LNCaP clone FGC (cell line): ENCODE measurements around the gene OMA1.
"Not testable (repeated sequence)": the region's sequence is repeated elsewhere in the genome, so short reads cannot be mapped to it uniquely, and the experiment has no call there.

Experiments
- DNase-seq: peaks from one replicate; pipeline ENCODE4 v3.0.0-alpha.2; 2011; ENCODE audit warnings: low read depth
- H3K4me3 ChIP-seq: 2 replicates; pipeline ENCODE4 v1.5.1; 2011; ENCODE audit warnings: mild to moderate bottlenecking, low read depth, low read length, control low read depth
- TF ChIP-seq, protein P1 (sequence below): IDR thresholded peaks from 2 replicates; pipeline ENCODE4 v1.5.1; 2012; ENCODE audit warnings: mild to moderate bottlenecking; ENCODE audit not compliant: control insufficient read depth, insufficient read depth; ENCODE audit errors: extremely low read depth

The OMA1 gene

DNA sequence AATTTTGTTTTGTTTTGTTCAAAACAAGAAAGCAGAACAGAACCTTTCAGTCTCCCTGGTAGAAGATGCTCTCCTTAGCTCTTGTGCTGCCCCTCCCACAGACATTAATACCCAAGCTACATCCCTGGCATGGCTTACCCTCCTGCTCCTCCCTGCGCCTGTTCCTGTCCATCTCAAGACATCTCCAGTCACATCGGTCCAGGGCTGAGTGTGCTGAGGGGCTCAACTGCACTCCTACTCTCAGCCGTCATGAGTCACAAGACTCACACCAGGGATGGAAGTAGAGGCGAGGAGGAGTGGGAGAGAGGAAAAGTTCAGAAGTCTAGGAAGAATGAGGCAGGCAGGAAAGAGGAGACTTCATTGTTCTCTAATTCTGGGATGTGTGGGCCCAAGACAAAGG is 39.7 kb upstream of the OMA1 start:
- H3K4me3 ChIP-seq, result no peak overlapping the region
- TF ChIP-seq, protein P1, sequence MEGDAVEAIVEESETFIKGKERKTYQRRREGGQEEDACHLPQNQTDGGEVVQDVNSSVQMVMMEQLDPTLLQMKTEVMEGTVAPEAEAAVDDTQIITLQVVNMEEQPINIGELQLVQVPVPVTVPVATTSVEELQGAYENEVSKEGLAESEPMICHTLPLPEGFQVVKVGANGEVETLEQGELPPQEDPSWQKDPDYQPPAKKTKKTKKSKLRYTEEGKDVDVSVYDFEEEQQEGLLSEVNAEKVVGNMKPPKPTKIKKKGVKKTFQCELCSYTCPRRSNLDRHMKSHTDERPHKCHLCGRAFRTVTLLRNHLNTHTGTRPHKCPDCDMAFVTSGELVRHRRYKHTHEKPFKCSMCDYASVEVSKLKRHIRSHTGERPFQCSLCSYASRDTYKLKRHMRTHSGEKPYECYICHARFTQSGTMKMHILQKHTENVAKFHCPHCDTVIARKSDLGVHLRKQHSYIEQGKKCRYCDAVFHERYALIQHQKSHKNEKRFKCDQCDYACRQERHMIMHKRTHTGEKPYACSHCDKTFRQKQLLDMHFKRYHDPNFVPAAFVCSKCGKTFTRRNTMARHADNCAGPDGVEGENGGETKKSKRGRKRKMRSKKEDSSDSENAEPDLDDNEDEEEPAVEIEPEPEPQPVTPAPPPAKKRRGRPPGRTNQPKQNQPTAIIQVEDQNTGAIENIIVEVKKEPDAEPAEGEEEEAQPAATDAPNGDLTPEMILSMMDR, result no peak
- DNase-seq, result no peak

DNA sequence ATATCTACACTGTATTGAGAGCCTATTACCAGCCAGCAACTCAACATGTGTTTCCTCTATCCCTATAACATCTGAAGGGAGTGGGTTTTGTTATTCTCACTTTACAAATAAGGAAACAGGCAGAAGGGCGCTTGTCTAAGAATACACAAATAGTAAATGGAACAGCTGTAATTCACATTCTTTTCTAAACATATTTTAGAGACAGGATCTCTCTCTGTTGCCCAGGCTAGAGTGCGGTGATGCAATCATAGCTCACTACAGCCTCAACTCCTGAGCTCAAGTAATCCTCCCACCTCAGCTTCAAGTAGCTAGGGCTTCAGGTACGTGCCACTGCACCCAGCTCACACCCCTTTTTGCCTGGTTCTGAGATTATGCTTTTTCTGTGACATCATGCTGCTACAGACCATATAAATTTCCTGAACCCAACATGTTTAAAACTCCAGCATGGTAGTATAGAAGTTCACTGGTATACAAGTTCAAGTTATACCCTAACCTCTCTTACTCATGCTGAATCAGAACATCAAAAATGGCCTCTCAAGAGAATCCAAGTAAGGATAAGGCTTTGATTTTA is 39.1 kb upstream of the OMA1 start:
- TF ChIP-seq, protein P1, result no peak
- H3K4me3 ChIP-seq, result no peak overlapping the region
- DNase-seq, result no peak

DNA sequence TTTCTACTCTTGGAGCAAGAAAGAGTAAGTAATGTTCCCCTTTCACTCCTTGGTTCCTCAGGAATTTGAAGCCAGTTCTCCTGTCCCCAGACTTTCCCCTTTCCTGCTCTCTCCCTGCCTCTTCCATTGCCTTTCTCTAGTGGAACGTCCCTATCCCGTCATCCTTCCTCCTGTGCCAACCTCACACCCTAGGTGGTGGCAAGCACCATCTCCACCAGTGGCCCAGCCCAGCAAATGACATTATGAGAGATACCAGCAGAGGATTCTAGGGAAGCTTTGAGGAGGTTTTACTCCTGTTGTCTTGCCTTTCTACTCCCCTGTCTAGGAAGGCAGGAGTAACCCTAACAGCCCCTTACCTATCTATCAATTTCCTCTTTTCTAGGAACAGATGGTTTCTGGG is 38.6 kb upstream of the OMA1 start:
- DNase-seq, result no peak
- no peak overlapping the region for H3K4me3 ChIP-seq
- TF ChIP-seq, protein P1, result no peak

DNA sequence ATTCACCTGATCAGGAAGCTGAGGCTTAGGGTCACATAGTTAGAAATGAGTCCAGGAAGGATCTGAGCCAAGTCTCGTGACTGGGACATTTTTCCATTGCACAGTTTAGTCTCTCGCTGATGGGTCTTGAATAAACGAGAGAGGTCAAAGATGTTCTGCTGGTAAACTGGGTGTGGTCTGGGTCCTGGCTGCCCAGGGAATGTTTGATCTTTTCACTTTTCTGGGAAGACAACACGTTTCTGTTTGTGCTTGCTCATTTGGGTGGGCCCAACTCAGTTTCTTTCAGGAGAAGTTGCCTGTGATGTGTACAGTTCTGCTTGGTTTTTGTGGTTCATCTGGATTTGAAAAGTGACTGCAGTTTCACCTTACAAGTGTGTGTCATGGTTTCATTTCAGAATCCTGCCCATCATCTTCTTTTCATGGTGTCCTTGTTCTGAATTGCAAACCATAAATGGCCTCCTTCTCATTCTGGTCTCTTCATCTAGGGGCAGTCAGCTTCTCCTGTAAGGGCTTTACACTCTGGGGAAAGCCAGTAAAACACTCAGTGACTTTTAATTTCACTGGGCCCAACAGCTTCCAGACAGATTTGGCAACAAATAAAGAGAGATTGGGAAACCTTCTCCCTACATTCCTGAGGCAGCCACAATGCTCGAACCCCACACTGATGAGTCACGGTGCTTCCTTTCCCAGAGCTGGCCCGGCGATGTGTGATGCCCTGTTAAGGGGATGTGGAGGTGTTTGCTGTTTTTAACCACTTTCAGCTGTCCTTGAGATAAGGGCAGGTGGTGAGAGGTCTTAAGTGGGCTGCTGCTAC is 37.8 kb upstream of the OMA1 start:
- TF ChIP-seq, protein P1, result no peak
- no peak overlapping the region for H3K4me3 ChIP-seq
- DNase-seq, result no peak

DNA sequence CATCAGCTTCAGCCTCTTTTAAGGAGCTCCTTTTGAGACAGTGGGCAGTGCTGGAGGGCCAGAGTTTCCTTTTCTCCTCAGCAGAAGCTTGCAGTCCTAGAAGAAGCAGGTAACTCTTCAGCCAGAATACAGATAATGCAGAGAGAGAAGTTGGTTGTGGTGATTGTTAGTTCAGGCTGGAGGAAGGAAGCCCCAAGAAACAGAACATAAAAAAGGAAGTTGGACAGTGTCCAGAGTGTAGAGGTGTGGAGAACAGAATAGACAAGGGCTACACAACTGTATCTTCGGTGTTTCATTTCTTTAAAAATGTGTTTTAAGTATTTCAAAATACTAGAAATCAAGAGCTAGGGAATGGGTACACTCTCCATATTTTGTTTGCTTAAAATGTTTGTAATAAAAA is 37.0 kb upstream of the OMA1 start:
- TF ChIP-seq, protein P1, result no peak
- H3K4me3 ChIP-seq, result no peak overlapping the region
- no peak for DNase-seq

DNA sequence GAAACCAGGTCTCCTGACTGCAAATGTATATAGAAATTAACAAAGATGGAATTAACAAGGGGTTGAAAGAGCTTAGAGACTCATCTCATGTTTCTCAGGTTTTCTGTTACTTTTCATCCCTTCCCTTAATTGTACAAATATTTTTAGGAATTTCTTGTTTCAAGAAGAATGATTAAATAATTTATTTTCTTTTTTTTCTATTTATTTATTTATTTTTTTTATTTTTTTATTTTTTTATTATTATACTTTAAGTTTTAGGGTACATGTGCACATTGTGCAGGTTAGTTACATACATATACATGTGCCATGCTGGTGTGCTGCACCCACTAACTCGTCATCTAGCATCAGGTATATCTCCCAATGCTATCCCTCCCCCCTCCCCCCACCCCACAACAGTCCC is 35.6 kb upstream of the OMA1 start:
- H3K4me3 ChIP-seq, DNase-seq: not testable (repeated sequence)

DNA sequence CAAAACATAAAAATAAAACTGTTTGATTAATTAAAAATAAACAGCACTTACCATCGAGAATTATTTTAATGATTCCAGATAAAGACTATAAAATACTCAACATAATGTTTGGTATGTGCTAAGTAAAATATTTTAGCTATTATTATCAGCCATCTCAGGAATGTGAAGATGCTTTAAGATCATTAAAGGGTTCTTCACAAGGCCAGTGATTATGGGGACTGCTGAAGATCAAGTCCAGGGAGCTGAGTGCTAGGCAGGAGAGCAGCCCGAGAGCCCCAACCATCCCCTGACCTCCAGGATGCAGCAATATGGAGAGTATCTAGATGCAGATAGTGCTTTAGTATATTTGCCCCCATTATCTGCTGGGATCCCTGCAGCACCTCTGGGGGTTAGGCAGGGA is 35.1 kb upstream of the OMA1 start:
- H3K4me3 ChIP-seq, result no peak overlapping the region
- TF ChIP-seq, protein P1, result no peak
- no peak for DNase-seq
